HuH-7.5 (cell line): ENCODE results near the gene NLRC5.
"Not testable (repeated sequence)": the region's sequence is repeated elsewhere in the genome, so short reads cannot be mapped to it uniquely, and the experiment has no call there.

Source experiments
- DNase-seq: peaks from one replicate; pipeline ENCODE4 v3.0.0; 2011; ENCODE audit warnings: low spot score

NLRC5 gene

DNA sequence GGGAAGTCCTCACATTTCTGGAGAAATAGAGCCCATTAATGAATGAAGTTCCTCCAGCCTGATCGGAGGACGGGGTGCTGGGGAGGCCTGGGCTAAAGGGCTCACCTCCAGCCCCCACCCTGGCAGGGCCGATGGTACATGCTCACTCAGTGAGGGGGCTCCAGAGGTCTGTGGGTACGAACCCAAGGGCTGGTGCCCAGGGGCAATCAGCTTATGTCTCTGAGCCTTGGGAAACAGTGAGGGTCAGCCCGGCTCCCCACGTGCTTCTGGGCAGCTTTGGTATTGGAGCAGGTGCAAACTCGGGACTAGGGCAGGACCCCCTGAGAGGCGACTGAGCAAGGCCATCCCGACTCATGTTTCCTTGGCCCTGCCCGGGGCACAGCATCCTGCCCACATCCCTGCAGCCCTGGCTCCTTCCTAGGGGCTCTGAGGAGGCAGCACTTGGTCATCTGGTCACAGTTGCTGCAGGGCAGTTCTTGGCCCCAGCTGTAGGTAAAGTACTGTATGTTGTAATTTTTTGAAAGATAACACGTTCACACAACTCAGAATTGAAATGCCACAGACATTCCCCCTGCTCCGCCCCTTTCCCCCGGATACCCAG, 28.6 kb upstream of the NLRC5 start:
- no peak for DNase-seq

DNA sequence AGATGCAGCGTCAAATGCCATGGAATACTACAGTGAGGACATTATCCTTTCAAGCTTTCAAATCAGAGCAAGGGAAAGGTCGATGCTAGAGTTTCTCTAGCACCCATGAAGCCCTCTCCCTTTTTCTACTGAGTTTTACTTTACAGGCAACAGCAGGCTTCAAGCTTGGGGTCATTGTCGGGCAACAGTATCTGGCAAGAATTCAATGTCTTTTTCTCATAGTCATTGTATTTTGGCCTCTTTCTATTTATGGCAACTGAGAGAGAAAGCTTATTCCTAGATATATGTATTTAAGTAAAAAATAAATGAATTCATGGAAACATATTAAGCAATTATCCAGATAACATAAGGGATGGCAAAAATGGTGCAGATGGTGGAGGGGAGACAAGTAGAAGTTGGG, 28.0 kb upstream of the NLRC5 start:
- DNase-seq: no peak

DNA sequence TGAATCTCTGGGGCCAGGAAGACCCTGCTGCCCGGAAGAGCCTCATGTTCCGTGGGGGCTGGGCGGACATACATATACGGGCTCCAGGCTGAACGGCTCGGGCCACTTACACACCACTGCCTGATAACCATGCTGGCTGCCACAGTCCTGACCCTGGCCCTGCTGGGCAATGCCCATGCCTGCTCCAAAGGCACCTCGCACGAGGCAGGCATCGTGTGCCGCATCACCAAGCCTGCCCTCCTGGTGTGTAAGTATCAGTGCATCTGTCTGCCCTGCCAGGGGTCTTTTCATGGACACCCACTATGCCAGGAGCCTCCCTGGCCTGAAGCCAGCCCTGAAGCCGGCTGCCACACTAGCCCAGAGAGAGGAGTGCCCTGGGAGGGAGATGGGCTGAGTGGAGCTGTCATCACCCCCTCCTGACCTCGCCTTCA, 27.5 kb upstream of the NLRC5 start, which contains the start of gene CETP:
TSS of gene CETP (plus strand) at position 100 of the 431 bp plus-strand sequence. CDS start at position 130, 30 bp downstream.
- DNase-seq: no peak

DNA sequence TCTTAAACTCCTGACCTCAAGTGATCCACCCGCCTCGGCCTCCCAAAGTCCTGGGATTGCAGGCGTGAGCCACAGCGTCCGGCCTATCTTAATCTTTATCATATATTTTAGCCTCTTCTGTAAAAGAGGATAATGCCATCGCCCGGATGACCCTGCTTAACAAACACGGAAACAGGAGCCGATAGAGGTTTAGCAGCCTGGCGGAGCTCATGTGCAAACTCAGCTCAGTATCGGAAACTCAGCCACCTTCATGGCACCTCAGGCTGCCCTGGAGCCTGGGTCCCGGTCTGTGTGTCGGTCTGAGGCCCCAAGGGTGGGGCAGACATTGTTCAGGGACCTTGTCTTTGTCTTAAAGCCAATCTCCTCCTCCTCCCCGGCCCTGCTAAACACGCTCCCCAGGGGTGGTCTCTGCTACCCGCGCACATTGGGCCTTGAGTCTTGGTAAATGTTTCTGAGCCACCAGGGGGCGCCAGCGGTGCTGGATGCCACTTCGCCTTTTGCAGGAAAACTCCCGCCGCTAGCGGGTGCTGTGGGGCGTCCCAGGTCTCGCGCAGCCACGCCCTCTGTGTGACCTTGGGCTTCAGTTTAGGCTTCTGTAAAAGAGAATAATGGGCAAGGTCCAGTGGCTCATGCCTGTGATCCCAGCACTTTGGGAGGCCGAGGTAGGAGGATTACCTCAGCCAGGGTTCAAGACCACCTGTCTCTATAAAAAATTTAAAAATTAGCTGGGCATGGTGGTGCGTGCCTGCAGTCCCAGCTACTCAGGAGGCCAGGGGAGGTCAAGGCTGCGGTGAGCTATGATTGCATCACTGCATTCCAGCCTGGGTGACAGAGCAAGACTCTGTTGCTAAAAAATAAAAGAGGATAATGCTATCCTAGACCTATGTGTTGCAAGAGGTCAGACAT, 24.9 kb upstream of the NLRC5 start:
- no peak for DNase-seq

DNA sequence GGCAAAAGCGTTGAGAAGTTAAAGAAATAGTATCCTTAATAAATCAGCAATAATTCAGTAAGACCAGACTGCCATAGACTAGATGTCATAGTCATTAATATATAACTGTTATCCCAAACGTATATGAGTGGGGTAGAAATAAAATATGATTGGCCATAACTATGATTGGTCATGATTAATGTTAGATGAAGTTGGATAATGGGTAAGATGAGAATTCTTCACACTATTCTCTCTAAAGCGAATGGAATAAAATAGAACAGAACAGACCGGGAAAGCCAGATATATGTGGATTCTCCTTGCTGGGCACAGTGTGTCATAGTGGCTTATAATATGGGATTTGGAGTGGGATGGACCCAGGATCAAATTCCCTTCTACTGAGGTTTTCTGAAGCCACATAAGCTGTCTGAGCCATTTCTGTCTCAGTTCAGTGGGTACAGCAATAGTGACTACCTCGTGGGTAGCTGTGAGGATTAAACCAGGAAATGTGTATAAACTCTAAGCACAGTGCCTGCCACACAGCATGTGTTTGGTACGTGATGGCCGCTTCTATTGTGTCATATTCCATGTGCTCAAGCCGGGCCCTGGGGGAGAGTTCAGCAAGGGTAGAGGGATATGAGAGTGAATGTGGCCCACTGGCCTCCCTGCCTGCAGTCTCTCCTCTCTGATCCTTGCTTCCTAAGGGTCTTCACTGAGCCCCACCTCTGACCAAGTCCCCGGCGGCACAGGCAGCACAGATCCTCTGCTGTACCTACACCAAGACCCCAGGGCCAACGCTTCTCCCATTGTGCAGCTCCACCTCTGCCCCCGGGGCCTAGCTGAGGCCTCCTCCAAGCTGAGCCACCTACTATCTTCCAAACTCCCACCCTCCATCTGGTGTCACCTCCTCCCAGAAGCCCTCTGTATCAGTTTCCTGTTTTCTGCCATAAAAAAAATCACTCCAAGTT, 23.9 kb upstream of the NLRC5 start:
- DNase-seq: no peak

DNA sequence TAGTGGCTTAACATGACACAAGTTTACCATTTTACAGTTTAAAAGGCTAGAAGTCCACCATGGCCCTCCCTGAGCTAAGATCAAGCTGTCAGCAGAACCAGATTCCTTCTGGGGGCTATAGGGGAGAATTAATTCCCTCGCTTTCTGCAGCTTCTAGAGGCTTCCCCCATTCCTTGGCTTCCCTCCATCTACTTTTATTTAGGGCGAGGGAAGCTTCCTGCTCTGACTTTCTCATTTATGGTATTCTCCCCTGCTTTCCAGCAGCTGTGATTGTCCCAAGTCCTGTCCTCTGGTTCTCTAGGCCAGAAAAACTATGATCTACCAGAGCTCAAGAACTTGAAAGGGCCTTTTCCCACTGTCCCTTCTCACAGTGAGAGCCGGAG, 23.3 kb upstream of the NLRC5 start:
- DNase-seq: no peak

DNA sequence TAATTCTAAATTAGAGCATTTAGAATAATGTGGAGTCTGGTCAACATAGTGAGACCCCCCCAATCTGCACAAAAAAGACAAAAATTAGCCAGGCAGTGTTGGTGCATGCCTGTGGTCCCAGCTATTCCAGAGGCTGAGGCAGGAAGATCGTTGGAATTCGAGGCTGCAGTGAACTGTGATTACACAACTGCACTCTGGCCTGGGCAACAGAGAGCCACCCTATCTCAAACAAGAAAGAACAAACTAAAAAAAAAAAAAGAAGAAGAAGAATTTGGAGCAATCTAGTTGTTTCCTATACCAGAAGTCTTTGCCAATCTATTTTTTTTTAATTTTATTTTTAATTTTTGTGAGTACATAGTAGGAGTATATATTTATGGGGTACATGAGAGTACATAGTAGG, 21.6 kb upstream of the NLRC5 start:
- no peak for DNase-seq

DNA sequence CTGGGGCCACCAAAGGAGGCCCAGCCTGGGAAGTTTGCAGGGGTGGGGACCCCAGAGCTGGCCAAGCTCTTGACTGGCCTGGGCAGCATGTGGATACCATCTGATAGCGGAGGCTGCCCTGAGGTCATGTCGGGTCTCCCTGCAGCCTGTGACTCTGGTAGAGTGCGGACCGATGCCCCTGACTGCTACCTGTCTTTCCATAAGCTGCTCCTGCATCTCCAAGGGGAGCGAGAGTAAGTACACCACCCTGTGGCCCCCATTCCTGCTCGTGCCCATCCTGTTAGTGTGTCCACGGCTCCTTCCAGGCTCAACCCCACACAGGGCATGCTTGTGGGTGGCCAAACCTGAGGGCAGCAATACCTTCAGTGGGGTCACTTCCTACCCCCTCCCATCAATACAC, 19.6 kb upstream of the NLRC5 start:
- no peak for DNase-seq

DNA sequence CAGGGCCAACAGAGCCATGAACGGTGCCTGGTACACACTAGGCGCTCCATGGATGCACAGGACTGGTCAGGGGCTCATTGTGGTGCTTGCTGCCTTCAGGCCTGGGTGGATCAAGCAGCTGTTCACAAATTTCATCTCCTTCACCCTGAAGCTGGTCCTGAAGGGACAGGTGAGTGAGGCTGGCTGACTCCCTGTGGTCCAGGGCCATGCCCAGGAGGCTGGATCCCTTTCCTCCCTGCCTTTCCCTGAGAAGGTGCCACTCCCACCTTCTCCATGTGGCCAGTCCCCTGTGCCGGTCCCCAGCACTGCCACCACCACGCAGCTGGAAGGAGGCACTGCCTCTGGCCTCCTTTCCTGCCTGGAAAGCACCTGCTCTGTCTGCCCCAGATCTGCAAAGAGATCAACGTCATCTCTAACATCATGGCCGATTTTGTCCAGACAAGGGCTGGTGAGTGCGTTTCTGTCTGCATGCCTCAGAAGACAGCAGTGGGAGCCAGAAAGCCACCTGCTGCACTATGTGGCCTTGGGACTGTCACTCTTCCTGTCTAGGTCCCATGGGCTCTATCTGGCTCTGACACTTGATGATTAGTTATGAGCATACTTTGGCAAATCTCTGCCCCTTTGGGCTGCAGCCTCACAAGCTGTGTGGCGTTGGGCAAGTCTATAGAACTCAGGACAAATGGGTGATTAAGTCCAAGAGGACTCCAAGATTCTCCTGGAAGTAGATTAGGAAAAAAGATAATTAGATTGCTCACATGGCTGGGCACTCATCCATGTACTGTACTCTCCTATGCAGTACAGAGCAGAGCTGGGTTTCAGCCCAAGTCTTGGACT, 18.2 kb upstream of the NLRC5 start:
- no peak for DNase-seq

DNA sequence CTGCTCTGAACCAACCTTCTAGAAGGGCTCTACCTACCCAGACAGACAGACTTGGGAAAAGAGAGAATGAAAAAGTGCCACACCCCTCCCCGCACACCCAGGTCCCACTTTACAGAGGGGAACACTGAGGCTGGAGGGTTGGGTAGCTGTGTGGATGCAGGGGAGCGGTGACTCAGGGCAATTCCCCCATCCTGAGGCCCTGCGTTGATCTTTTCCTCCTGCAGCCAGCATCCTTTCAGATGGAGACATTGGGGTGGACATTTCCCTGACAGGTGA, 17.7 kb upstream of the NLRC5 start:
- DNase-seq: no peak

DNA sequence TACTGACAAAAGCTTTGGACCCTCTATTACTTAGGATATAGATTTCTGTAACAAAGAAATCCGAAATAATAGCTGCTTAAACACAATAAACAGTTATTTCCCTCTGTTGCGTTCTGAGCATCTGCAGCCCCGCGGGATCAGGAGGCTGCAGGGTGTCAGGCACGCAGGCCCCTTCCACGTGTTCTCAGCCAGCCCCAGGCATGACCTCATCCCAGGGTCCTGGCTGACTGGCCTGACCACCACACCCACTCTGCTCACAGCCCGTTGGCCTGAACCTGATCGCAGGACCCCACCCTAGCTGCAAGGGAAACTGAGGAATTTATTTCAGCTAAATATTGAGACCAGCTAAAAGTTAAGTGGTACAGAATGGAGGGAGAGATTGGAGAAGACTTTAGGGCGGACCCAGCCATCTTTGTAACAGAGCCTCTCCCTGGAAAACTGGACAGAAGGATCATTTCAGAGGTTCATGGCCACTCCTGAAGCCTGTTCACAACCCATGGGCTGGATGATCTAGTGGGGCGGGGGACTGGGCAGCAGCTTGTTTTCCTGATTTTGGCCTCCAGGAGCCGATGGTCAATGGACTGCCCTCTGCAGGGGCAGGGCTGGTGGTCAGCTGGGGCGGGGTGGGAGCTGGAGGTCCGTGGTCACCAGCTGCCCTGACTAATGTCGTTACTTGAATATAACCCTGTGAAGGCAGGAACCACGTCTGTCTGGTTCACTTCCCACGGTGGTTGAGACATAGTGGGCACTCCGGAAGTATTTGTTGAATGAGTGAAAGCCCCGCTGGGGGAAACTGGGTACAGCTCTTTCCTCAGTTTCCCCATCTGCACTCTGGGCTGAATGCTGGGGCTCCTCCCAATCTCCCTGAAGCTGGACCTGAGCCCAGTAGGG, 16.7 kb upstream of the NLRC5 start:
- no peak for DNase-seq

DNA sequence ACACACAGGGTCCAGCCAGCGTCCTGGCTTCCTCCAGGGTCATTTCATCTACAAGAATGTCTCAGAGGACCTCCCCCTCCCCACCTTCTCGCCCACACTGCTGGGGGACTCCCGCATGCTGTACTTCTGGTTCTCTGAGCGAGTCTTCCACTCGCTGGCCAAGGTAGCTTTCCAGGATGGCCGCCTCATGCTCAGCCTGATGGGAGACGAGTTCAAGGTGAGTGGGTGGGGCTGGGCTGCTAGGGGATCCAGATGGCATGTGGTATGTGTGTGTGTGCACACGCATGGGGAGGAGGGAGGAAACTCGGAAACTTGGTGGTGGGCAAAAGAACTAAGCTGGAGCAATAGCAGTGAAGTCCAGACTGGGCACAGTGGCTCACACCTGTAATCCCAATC, 16.1 kb upstream of the NLRC5 start:
- DNase-seq: no peak

DNA sequence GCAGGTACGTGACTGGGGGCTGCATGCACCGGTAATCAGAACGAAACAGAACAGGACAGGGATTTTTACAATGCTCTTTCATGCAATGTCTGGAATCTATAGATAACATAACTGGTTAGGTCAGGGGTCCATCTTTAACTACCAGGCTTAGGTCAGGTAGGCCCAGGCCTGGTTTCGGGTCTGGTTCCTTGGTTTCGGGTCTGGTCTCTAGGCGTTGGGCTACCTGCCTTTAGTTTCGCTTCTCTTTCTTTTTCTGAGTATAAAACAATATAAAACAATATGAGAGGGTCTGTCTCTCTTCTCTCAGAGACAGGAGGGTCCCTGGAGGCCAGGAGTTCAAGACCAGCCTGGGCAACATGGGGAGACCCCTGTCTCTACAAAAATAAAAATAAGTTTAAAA, 15.5 kb upstream of the NLRC5 start:
- not testable (repeated sequence) for DNase-seq

DNA sequence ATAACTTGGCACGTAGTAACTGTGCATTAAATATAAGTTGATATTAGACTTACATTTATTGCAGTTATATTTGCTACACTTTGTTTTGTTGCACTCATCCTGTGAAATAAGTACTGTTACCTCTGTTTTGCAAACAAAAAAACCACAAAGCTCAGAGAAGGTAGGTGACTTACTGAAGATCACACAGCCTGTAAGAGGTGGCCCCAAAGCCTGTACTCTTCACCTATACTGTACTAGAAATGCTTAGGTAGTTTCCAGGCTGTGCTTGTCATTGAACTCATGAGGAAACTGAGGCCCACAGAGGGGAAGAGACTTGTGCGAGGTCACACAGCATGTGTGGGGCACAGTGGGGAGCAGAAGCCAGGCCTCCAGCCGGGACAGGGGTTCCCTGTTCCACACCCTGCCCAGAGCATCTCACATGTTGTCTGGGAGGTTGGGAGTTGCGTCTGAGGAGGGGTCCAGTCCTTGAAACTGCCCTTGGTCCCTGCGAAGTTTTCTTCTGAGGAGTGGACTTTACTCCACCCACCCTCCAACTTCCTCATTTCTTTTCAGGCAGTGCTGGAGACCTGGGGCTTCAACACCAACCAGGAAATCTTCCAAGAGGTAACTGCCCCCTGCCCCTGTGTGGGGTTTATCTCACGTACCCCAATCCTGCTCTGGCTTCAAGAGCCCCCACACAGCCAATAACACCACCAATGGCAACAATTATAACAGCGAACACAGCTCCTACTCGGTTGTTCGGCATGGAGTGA, 14.6 kb upstream of the NLRC5 start:
- no peak for DNase-seq

DNA sequence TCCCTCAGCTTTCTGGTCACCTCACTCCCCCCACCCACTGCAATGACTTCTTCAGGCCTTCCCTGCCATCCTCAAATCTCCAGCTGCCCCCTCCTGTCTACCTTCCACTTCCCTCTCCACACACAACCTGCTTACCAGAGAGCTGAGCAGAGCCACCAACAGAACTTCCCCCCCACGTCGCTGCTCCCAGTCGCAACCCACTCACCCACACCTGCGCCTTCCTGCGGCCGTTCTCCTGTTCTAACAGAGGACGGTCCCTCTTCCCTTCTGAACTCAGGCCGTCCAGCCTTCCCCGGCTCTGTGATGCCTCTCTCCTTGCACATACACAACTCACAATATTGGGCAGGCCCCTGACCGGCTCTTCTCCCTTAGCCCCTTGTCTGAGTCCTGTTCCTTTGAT, 13.6 kb upstream of the NLRC5 start:
- no peak for DNase-seq

DNA sequence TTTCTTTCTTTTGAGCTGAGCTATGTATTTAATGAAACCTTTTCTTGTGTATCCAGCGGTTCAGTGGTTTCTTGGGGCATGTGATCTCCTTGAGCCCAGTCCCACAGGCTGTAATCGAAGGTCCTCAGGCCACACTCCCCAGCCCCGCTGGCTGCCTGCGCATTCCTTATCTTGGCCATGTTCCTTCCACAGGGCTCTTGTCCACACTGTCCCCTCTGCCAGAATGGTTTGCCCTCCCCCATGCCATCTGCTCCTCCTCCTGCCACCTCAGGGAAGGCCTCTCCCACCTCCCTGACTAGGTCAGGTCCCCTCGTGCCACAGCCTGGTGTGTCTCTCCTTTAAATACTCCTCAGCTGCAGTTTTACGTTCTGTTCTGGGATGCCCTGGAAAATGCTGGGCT, 12.1 kb upstream of the NLRC5 start:
- DNase-seq: no peak

DNA sequence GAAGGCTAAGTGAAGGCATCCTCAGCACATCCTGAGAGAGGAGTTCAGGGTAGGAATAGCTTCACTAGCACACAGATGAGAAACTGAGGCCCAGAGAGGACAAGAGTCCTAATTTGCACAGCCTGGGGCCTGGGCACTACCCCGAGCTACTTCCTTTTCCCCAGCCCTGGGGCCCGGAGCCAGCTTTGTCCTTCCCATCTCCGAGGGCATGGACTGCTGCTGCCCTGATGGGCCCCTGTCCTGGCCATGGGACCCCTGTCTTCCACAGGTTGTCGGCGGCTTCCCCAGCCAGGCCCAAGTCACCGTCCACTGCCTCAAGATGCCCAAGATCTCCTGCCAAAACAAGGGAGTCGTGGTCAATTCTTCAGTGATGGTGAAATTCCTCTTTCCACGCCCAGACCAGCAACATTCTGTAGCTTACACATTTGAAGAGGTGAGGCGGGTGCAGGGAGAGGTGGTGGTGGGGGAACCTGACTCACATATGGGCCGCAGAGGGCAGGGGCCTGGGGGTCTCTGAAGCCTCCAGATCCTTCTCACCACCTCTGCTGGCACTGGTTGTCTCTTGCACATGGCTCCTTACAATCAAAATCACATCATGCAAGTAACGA, 11.4 kb upstream of the NLRC5 start:
- no peak for DNase-seq

DNA sequence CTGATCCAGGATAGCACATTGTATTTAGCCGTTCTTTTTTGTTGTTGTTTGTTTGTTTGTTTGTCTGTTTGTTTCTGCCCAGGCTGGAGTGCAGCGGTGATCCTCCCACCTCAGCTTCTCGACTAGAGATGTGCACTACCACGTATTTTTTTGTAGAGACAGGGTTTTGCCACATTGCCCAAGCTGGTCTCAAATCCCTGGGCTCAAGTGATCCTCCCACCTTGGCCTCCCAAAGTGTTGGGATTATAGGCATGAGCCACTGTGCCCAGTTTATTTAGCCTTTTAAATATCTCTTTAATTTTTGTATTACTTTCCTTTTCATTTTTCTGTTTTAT, 9.2 kb upstream of the NLRC5 start:
- DNase-seq: no peak

DNA sequence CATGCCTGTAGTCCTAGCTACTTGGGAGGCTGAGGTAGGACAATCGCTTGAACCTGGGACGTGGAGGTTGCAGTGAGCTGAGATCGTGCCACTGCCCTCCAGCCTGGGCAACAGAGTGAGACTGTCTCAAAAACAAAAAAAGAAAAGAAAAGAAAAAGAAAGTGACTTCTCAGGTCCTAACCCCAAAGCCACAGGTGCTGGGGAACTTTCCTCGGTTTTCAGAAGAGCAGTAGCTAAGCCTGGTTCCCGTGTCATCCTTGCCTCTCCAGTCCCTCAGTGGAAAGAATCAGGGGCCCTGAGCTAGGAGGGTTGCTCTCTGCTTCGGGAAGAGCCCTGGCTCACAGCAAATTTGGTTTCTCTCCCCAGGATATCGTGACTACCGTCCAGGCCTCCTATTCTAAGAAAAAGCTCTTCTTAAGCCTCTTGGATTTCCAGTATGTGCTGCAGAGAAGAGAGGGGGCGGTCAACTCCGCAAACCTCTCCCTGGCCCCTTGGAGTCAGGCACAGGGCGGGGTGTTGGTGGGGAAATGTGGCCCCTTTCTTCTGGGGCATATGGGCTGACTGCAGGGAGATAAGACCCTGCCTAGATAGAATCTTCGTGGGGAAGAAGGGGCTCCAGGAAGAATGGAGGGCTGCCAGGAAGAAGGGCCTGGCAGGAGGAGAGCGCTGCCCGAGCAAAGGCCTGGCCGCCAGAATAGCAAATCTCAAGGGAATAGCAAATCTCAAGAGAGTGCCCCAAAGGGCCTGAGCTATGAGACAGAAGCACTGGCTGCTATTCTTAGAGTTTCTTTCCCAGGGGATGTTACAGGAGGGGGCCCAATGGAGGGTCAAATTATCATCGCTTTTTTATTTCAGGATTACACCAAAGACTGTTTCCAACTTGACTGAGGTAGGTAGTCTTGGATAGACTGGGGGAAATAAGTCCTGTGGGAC, 8.3 kb upstream of the NLRC5 start:
- no peak for DNase-seq
